ENCODE data around the gene SLC2A8.

Gene SLC2A8

GRCh38 chr9:127396808-127397645 is at the start of gene SLC2A8:
Gene SLC2A8, plus strand, starts transcription at chr9:127397169. Its CDS starts 62 bp downstream, at chr9:127397231.
- peak; percentile 86 to 87 for DNase-seq (ENCODE audit: low read depth in 2 of 2)

GRCh38 chr9:127347831-127348776 is 48.9 kb upstream of the SLC2A8 start:
- DNase-seq (ENCODE audit: low read depth in 2 of 2) = no peak

GRCh38 chr9:127349483-127350113 is 47.4 kb upstream of the SLC2A8 start:
- no peak for DNase-seq (ENCODE audit: low read depth in 2 of 2)

- DNase-seq (ENCODE audit: low read depth in 2 of 2) = no peak
Observed at GRCh38 chr9:127351182-127352166, 45.5 kb upstream of the SLC2A8 start.

GRCh38 chr9:127353882-127354281 is 43.1 kb upstream of the SLC2A8 start:
- DNase-seq (ENCODE audit: low read depth in 2 of 2) = no peak

- no peak for DNase-seq (ENCODE audit: low read depth in 2 of 2)
Observed at GRCh38 chr9:127356906-127357305, 40.1 kb upstream of the SLC2A8 start.

GRCh38 chr9:127358023-127358535 is 38.9 kb upstream of the SLC2A8 start:
- no peak for DNase-seq (ENCODE audit: low read depth in 2 of 2)

- DNase-seq (ENCODE audit: low read depth in 2 of 2) = no peak
Observed at GRCh38 chr9:127358770-127359169, 38.2 kb upstream of the SLC2A8 start.

GRCh38 chr9:127360250-127360649 is 36.7 kb upstream of the SLC2A8 start:
- DNase-seq (ENCODE audit: low read depth in 2 of 2) = no peak

- DNase-seq (ENCODE audit: low read depth in 2 of 2) = no peak
Observed at GRCh38 chr9:127360829-127361228, 36.1 kb upstream of the SLC2A8 start.

GRCh38 chr9:127361561-127361960 is 35.4 kb upstream of the SLC2A8 start:
- no peak for DNase-seq (ENCODE audit: low read depth in 2 of 2)

- no peak for DNase-seq (ENCODE audit: low read depth in 2 of 2)
Observed at GRCh38 chr9:127362829-127363228, 34.1 kb upstream of the SLC2A8 start.

GRCh38 chr9:127365461-127365860 is 31.5 kb upstream of the SLC2A8 start:
- no peak for DNase-seq (ENCODE audit: low read depth in 2 of 2)

GRCh38 chr9:127366594-127366993 is 30.4 kb upstream of the SLC2A8 start:
- DNase-seq (ENCODE audit: low read depth in 2 of 2) = no peak

- DNase-seq (ENCODE audit: low read depth in 2 of 2) = no peak
Observed at GRCh38 chr9:127368852-127369402, 28.0 kb upstream of the SLC2A8 start.

GRCh38 chr9:127369428-127369827 is 27.5 kb upstream of the SLC2A8 start:
- no peak for DNase-seq (ENCODE audit: low read depth in 2 of 2)

- no peak for DNase-seq (ENCODE audit: low read depth in 2 of 2)
Observed at GRCh38 chr9:127370147-127370579, 26.8 kb upstream of the SLC2A8 start.

- DNase-seq (ENCODE audit: low read depth in 2 of 2) = no peak
Observed at GRCh38 chr9:127370672-127371648, 26.0 kb upstream of the SLC2A8 start.

- no peak for DNase-seq (ENCODE audit: low read depth in 2 of 2)
Observed at GRCh38 chr9:127380479-127380878, 16.5 kb upstream of the SLC2A8 start.

Data from stimulated activated CD8-positive, alpha-beta memory T cell treated with anti-CD3 and anti-CD28 coated beads, Interleukin-7, amount 100 ng/mL, for 4 hours (primary cell).